Activated naive CD4-positive, alpha-beta T cell treated with anti-CD3 and anti-CD28 coated beads for 36 hours (primary cell): ENCODE results near the gene ZNF883. TPM values are rescaled to one million over a fixed set of nuclear protein-coding genes. Genes with fewer than 3 reads are reported as not detected.

ENCODE experiments used
- CTCF ChIA-PET: fragments of 350-600 bp; sonication (Branson Sonifier 250); formaldehyde crosslinking; loops from one replicate; lab custom pipeline; 2021; ENCODE audit warnings: antibody characterized with exemption; lab: Charles Lee
- DNase-seq: peaks from one replicate; pipeline ENCODE4 v3.0.0-alpha.2; 2020
- H3K27ac Mint-ChIP-seq: one replicate; pipeline ENCODE4 v1.8.0; 2021; ENCODE audit warnings: mild to moderate bottlenecking, mixed read lengths
- H3K27me3 Mint-ChIP-seq: one replicate; pipeline ENCODE4 v1.8.0; 2021; ENCODE audit warnings: low read depth, mixed read lengths
- H3K36me3 Mint-ChIP-seq: one replicate; pipeline ENCODE4 v1.8.0; 2021; ENCODE audit warnings: low read depth, mixed read lengths
- H3K4me1 Mint-ChIP-seq: one replicate; pipeline ENCODE4 v1.8.0; 2021; ENCODE audit warnings: low read depth, mixed read lengths
- H3K4me3 Mint-ChIP-seq: one replicate; pipeline ENCODE4 v1.8.0; 2021; ENCODE audit warnings: mild to moderate bottlenecking, moderate library complexity, mixed read lengths
- H3K9me3 Mint-ChIP-seq: one replicate; pipeline ENCODE4 v1.8.0; 2021; ENCODE audit warnings: mixed read lengths
- intact Hi-C: fragments of 100-400 bp; cut with micrococcal nuclease; formaldehyde crosslinking; loops from one replicate; pipeline ENCODE4 v1.15.1; 2023
- total RNA-seq, 2 experiments: library from RNA; stranded (reverse); gene quantifications; one replicate each; pipeline ENCODE4 v1.2.3, GENCODE V29; 2021

Gene ZNF883
- total RNA-seq, 2 experiments from 2014 or later = 0.44 to 0.60 TPM

DNA sequence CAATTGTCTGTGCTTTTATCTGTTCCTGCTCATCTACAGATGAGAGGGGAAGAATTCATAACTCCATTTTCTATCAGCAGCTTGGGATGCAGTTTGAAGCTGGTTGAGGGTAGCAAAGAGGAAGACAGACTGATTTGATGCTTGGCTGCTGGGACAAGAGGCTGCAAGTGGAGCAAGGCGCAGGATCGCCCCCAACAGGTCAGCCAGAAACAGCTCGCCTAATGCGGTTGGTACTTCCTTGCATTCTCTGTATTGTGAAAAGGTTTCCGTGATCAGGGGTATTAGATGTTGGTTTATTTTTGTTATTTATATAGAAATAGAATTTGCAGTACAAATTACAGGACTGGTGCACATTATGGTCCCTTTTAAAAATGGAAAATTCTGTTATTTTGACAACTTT is 40.6 kb downstream of the ZNF883 start:
- Mint-ChIP-seq H3K27me3 (peaks cover 20% of the 10 kb centered on the region), H3K4me3 (no peak overlapping the region), H3K4me1 (no peaks in the 10 kb centered on the region), H3K27ac (no peak overlapping the region), H3K9me3 (peaks cover 5% of the 10 kb centered on the region), H3K36me3 (no peaks in the 10 kb centered on the region)
- DNase-seq = peak; percentile 42
- intact Hi-C loops = loop anchor here (1.0 kb wide), 1 partner anchor 127 kb away; no protein-coding TSS in a partner anchor
- CTCF ChIA-PET = interaction anchor here (0.6 to 0.8 kb wide), 2 partner anchors 11 to 874 kb away, joined by 3 read pairs; no protein-coding TSS in a partner anchor

DNA sequence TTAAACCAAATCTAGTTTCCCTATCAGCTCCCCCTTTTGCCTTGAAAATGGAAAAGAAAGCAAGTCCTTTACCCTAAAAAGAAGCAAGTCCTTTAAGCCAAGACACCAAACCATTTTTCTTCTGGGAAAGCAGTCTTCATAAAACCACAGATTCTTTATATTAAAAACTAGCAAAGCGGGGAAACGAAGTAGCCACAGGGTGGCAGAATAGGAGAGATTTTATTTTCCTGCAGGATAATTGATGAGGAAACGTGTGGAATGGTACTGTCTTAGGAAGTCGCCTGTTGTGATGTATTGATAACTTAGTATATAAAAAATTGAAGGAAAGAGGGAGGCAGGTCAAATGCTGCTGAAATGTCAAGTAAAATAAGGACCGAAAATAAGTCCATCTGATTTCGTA is 41.1 kb downstream of the ZNF883 start:
- H3K36me3 Mint-ChIP-seq = no peaks in the 10 kb centered on the region
- CTCF ChIA-PET = interaction anchor here (0.6 to 0.8 kb wide), 2 partner anchors 12 to 874 kb away, joined by 3 read pairs; no protein-coding TSS in a partner anchor
- H3K4me3 Mint-ChIP-seq = no peak overlapping the region
- H3K9me3 Mint-ChIP-seq = peaks cover 5% of the 10 kb centered on the region
- no peak for DNase-seq
- peaks cover 20% of the 10 kb centered on the region for H3K27me3 Mint-ChIP-seq
- H3K4me1 Mint-ChIP-seq = no peaks in the 10 kb centered on the region
- intact Hi-C loops = loop anchor here (1.0 kb wide), 1 partner anchor 127 kb away; no protein-coding TSS in a partner anchor
- no peak overlapping the region for H3K27ac Mint-ChIP-seq

DNA sequence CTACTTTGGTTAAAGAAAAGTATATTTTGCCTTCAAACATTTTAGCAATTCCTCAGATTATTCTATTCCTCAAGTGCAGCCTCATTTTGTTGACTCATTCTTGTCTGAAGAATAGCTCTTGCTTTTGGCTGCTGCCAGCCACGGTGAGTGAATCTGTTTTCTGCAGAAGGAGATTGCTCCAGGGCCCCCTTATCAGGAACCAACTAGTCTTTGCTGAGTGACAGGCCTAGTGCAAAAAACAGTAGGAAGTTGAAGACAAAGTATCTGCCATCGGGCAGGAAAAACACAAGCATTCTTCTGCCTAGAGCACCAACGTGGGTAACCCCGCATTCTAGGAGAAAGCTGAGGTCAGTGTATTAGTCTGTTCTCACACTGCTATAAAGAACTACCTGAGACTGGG is 42.3 kb downstream of the ZNF883 start:
- Mint-ChIP-seq H3K36me3 (no peaks in the 10 kb centered on the region), H3K27ac (no peak overlapping the region), H3K27me3 (peaks cover 20% of the 10 kb centered on the region), H3K4me1 (no peaks in the 10 kb centered on the region), H3K9me3 (peaks cover 3% of the 10 kb centered on the region), H3K4me3 (no peak overlapping the region)
- DNase-seq = no peak
- intact Hi-C loops = no loop called here
- CTCF ChIA-PET = no interaction called here

DNA sequence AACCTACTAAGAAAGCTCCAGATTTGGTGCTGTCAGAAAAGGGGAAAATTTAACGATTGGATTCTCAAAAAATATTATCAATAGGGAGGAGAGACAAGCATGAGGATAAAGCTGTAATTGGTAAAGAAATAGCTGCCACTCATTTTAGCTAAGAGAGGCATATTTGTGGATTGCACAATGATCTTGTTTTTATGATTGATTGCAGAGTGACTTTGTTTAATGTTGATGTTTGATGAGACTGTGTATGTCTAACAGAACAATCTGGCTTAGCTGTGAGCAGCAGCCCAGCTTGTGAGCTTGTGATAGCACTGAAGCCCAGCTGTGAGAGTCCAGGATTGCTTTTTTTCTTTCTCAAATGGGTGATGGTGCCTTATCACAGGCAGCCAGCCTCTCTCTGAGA is 56.4 kb downstream of the ZNF883 start:
- no peak overlapping the region for H3K27ac Mint-ChIP-seq
- no peaks in the 10 kb centered on the region for H3K27me3 Mint-ChIP-seq
- intact Hi-C loops = no loop called here
- H3K9me3 Mint-ChIP-seq = no peaks in the 10 kb centered on the region
- DNase-seq = no peak
- no peaks in the 10 kb centered on the region for H3K36me3 Mint-ChIP-seq
- no peaks in the 10 kb centered on the region for H3K4me1 Mint-ChIP-seq
- CTCF ChIA-PET = interaction anchor here (1.5 kb wide), 1 partner anchor 156 kb away, joined by 3 read pairs; no protein-coding TSS in a partner anchor
- H3K4me3 Mint-ChIP-seq = no peak overlapping the region

DNA sequence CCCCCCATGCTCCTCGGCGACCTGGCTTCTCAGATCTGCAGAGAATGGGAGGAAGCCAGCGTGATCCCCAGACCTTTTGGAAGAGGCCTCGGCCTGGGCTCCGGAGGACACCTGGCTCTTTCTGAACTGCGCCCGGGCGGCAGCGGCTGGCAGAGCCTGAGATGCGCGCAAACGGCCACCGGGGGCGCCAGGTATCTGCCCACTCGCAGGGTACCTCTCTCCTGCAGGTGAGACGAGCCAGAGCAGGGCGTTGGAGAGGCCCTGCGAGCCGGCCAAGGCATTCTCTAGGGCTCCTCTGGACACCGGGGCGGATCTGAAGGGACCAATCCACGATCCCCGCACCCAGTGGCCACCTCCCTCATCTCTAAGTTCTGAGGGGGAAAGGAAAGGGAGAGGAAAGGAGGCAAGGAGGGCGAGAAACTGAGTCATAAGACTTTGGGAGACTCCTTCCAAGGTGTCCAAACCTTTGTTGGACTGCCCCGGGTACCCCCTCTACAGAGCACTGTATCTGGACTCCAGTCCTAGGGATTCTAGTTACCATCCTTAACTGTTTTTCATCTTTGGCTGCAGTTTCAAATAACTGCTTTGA is 66.3 kb downstream of the ZNF883 start:
- no peak overlapping the region for H3K4me3 Mint-ChIP-seq
- no peaks in the 10 kb centered on the region for H3K36me3 Mint-ChIP-seq
- intact Hi-C loops = no loop called here
- peak; percentile 7 for DNase-seq
- H3K9me3 Mint-ChIP-seq = peaks cover 8% of the 10 kb centered on the region
- no peak overlapping the region for H3K27ac Mint-ChIP-seq
- H3K27me3 Mint-ChIP-seq = peaks cover 8% of the 10 kb centered on the region
- H3K4me1 Mint-ChIP-seq = no peaks in the 10 kb centered on the region
- CTCF ChIA-PET = interaction anchor here (0.6 kb wide), 1 partner anchor 11 kb away, joined by 3 read pairs; no protein-coding TSS in a partner anchor

DNA sequence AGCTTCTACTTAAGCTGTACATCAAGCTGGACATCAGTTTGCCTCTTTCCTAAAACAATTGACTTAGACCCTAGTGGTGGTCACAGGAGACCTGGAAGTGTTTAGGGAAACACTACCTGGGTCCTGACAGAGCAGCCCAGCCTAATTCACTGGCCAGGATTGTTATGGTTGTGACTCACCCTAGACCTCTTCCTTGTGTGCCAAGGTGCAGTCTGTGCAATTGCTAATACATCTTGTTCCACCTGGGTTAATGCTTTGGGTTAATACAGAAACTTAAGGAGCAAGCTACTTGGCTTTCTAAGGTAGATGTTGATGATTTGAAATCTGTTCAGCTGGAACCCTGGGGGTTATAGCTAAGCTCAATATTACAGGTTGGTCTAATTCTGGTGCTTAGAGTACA is 72.6 kb downstream of the ZNF883 start:
- no peaks in the 10 kb centered on the region for H3K9me3 Mint-ChIP-seq
- no peaks in the 10 kb centered on the region for H3K36me3 Mint-ChIP-seq
- H3K4me3 Mint-ChIP-seq = no peak overlapping the region
- intact Hi-C loops = no loop called here
- no peak for DNase-seq
- CTCF ChIA-PET = interaction anchor here (1.4 kb wide), 1 partner anchor 11 kb away, joined by 4 read pairs; no protein-coding TSS in a partner anchor
- H3K27ac Mint-ChIP-seq = no peak overlapping the region
- no peaks in the 10 kb centered on the region for H3K4me1 Mint-ChIP-seq
- H3K27me3 Mint-ChIP-seq = peaks cover 8% of the 10 kb centered on the region

GRCh38 chr9:112933696-112934095 is 78.3 kb downstream of the ZNF883 start:
- no peak for DNase-seq
- CTCF ChIA-PET = no interaction called here
- Mint-ChIP-seq H3K27ac (no peak overlapping the region), H3K27me3 (peaks cover 17% of the 10 kb centered on the region), H3K9me3 (no peaks in the 10 kb centered on the region), H3K4me3 (no peak overlapping the region), H3K36me3 (no peaks in the 10 kb centered on the region), H3K4me1 (no peaks in the 10 kb centered on the region)
- intact Hi-C loops = no loop called here

- Mint-ChIP-seq H3K27ac (no peak overlapping the region), H3K27me3 (peaks cover 7% of the 10 kb centered on the region), H3K4me3 (no peak overlapping the region), H3K4me1 (no peaks in the 10 kb centered on the region), H3K9me3 (no peaks in the 10 kb centered on the region), H3K36me3 (no peaks in the 10 kb centered on the region)
- peak; percentile 40 for DNase-seq
- intact Hi-C loops = no loop called here
- CTCF ChIA-PET = interaction anchor here (0.6 kb wide), 1 partner anchor 38 kb away, joined by 3 read pairs; no protein-coding TSS in a partner anchor
Measured at GRCh38 chr9:112925058-112925641, 86.8 kb downstream of the ZNF883 start.

GRCh38 chr9:112921549-112921948 is 90.4 kb downstream of the ZNF883 start:
- H3K27me3 Mint-ChIP-seq = peaks cover 7% of the 10 kb centered on the region
- CTCF ChIA-PET = interaction anchor here (1.3 to 2.6 kb wide), 3 partner anchors 19 to 191 kb away, joined by 4 to 8 read pairs (median 7); no protein-coding TSS in a partner anchor
- intact Hi-C loops = loop anchor here (5.0 kb wide), 1 partner anchor 736 kb away; no protein-coding TSS in a partner anchor
- H3K36me3 Mint-ChIP-seq = no peaks in the 10 kb centered on the region
- H3K4me1 Mint-ChIP-seq = no peaks in the 10 kb centered on the region
- no peak overlapping the region for H3K27ac Mint-ChIP-seq
- H3K4me3 Mint-ChIP-seq = no peak overlapping the region
- DNase-seq = peak; percentile 10
- no peaks in the 10 kb centered on the region for H3K9me3 Mint-ChIP-seq

GRCh38 chr9:112917987-112918362 is 94.0 kb downstream of the ZNF883 start:
- H3K4me3 Mint-ChIP-seq = no peak overlapping the region
- H3K4me1 Mint-ChIP-seq = no peaks in the 10 kb centered on the region
- H3K27me3 Mint-ChIP-seq = no peaks in the 10 kb centered on the region
- CTCF ChIA-PET = interaction anchor here (1.6 kb wide), 1 partner anchor 15 kb away, joined by 3 read pairs; no protein-coding TSS in a partner anchor
- no peaks in the 10 kb centered on the region for H3K9me3 Mint-ChIP-seq
- H3K27ac Mint-ChIP-seq = no peak overlapping the region
- H3K36me3 Mint-ChIP-seq = no peaks in the 10 kb centered on the region
- intact Hi-C loops = no loop called here
- DNase-seq = no peak

DNA sequence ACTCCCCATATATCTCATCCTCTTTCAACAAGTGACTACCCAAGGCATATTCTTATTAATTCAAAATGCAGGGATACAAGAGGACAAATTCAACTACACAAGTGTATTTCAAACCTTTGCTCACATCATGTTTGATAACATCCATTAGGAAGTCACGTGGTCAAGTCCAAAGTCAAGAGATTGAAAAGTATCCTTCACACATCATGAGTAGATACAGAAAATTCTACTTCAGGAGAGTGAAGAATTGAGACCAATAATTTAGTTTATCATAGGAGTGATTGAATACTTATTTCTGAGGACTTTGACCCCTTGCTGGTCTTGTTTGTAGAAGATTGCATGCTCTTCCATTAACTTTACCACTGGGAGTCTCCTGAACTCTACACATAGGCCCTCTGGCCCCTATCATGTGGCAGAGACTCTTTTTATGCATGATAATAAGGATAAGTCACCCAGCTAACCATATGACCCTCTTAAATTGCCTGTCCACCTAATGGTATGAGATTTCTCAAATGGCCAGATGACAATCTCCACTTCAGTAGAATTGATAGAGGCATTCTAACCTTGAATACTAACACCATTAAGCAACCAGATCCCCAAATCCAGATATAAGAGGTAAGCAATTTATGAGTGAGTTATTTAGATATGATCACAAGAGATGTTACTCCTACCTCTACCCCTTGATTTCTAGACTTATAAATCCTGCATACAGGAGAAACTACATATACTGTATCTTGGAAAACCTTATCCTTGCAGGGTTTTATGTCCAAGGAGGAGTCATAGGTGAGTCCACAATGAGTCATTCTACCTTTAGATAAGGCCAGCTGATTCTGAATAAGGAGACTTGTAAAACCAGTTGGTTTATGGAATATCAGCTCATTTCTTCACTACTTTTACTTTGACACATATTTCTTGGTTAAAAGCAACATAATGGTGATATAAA is 94.7 kb downstream of the ZNF883 start:
- no peaks in the 10 kb centered on the region for H3K36me3 Mint-ChIP-seq
- H3K27ac Mint-ChIP-seq = no peak overlapping the region
- H3K9me3 Mint-ChIP-seq = no peaks in the 10 kb centered on the region
- no peaks in the 10 kb centered on the region for H3K27me3 Mint-ChIP-seq
- no peaks in the 10 kb centered on the region for H3K4me1 Mint-ChIP-seq
- CTCF ChIA-PET = interaction anchor here (1.6 kb wide), 1 partner anchor 14 kb away, joined by 3 read pairs; no protein-coding TSS in a partner anchor
- DNase-seq = no peak
- intact Hi-C loops = no loop called here
- H3K4me3 Mint-ChIP-seq = no peak overlapping the region

GRCh38 chr9:112914524-112914923 is 97.5 kb downstream of the ZNF883 start:
- Mint-ChIP-seq H3K27me3 (peaks cover 2% of the 10 kb centered on the region), H3K27ac (no peak overlapping the region), H3K9me3 (no peaks in the 10 kb centered on the region), H3K4me3 (no peak overlapping the region), H3K4me1 (no peaks in the 10 kb centered on the region), H3K36me3 (no peaks in the 10 kb centered on the region)
- intact Hi-C loops = no loop called here
- DNase-seq = no peak
- CTCF ChIA-PET = interaction anchor here (0.6 to 4.3 kb wide), 2 partner anchors 11 to 617 kb away, joined by 5 to 24 read pairs; no protein-coding TSS in a partner anchor
